Uterus (tissue), 2 donors: ENCODE measurements around the gene PRTN3.

Source experiments
- POLR2A ChIP-seq, 2 donors: fragments of 450-650 bp; IDR thresholded peaks; one replicate each; pipeline ENCODE4 v1.6.1; 2016; ENCODE audit warnings: antibody characterized with exemption in 2 of 2, mild to moderate bottlenecking in 1 of 2, moderate library complexity in 1 of 2
- TF ChIP-seq, protein P1 (sequence below), 4 experiments: fragments of 200-600 bp in 2 of 4; fragments of 450-650 bp in 2 of 4; sonication (generic) in 2 of 4; IDR thresholded peaks; one replicate each; pipeline ENCODE4 v1.5.1; 2016 to 2019; ENCODE audit warnings: antibody characterized with exemption in 4 of 4, mild to moderate bottlenecking in 2 of 4, moderate library complexity in 1 of 4

DNA sequence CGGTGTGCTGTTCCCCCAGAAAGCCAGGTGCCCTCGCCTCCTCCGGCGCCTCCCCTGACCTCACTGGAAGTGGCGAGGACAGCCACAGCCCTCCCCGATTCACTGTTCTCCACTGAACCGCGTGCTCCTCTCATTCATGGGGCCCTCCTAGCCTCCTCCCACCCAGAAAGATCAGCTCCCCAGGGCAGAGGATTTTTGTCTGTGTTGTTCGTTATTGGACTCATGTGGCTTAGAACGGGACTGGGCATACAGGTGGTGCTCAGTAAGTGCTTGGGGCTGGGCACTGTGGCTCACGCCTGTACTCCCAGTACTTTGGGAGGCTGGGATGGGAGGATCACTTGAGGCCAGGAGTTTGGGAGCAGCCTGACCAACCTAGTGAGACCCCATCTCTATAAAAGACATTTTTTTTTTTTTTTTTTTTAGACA lies 3.8 kb downstream of the PRTN3 start:
- no peak for TF ChIP-seq POLR2A (IDR thresholded peaks at IDR 0.05)
- TF ChIP-seq, protein P1, sequence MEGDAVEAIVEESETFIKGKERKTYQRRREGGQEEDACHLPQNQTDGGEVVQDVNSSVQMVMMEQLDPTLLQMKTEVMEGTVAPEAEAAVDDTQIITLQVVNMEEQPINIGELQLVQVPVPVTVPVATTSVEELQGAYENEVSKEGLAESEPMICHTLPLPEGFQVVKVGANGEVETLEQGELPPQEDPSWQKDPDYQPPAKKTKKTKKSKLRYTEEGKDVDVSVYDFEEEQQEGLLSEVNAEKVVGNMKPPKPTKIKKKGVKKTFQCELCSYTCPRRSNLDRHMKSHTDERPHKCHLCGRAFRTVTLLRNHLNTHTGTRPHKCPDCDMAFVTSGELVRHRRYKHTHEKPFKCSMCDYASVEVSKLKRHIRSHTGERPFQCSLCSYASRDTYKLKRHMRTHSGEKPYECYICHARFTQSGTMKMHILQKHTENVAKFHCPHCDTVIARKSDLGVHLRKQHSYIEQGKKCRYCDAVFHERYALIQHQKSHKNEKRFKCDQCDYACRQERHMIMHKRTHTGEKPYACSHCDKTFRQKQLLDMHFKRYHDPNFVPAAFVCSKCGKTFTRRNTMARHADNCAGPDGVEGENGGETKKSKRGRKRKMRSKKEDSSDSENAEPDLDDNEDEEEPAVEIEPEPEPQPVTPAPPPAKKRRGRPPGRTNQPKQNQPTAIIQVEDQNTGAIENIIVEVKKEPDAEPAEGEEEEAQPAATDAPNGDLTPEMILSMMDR (IDR thresholded peaks at IDR 0.05) = no peak
